Measurements from ENCODE around the gene CALN1.

- TF ChIP-seq CTCF (IDR thresholded peaks at IDR 0.05): no peak
- TF ChIP-seq POLR2AphosphoS5 (IDR thresholded peaks at IDR 0.05; ENCODE audit: low read depth, low read length): no peak
- no peak for TF ChIP-seq TCF7L2 (IDR thresholded peaks at IDR 0.05; ENCODE audit: low read depth, low read length)
- no peak for TF ChIP-seq SIN3A (IDR thresholded peaks at IDR 0.05; ENCODE audit: borderline replicate concordance, insufficient read depth, low read depth, low read length)
- no peak for TF ChIP-seq REST (IDR thresholded peaks at IDR 0.05; ENCODE audit: insufficient read depth in 1 of 2, low read depth in 2 of 2, low read length in 1 of 2)
Measured at GRCh38 chr7:71865172-71865571, 547.0 kb downstream of the CALN1 start.

All from Panc1 (cell line).